GM18861 (cell line): ENCODE data around the gene CYP1B1.
A peak's percentile ranks its signal among the peaks of the same experiment; 100 is the strongest.
"Not testable (repeated sequence)": the region's sequence is repeated elsewhere in the genome, so short reads cannot be mapped to it uniquely, and the experiment has no call there.

Source experiments
- ATAC-seq: cut with Tn5 transposase; IDR thresholded peaks from one replicate; pipeline ENCODE4 v1.9.1; 2021; ENCODE audit not compliant: unreplicated experiment

The CYP1B1 gene

DNA sequence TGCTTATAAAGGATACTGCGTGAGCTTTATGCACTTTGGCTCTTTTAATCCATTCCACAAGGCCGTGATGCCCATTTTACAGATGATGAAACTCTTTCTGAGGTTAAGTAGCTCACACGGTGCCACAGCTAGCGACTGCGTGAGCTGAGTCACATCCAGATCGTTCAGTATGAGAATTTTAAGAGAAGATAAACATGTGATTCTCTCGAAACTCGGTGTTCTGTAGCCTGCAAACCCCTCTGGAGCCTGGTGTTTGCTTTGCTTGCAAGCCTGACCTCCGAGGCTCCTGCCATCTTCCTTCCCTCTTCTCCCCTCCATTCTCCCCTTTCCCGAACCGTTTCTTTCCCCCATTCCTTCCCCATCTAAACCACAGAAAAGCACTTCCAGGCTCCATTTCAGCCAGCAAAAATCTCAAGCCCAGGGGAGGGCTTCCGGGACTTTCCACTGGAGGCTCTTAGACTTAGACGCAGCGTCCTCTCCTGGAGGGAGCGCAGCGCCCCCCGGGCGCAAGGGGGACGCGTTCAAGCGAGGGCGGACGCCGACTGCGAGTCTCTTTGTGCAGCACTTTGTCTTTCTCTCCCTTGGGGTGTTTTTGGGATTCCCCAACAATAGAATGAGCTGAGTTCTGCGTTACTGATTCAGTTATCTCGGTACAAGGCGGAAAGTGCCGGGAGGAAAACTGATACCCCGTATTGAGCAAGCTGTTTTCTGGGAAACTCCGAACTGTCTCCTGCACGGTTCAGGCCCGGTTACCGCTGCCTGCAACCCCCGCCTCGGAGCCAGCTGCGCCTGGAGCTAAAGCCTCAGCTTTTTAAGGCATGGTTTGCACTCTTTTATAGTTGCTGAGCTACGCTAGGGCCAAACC, 38.0 kb downstream of the CYP1B1 start:
- ATAC-seq = peak; percentile 61

DNA sequence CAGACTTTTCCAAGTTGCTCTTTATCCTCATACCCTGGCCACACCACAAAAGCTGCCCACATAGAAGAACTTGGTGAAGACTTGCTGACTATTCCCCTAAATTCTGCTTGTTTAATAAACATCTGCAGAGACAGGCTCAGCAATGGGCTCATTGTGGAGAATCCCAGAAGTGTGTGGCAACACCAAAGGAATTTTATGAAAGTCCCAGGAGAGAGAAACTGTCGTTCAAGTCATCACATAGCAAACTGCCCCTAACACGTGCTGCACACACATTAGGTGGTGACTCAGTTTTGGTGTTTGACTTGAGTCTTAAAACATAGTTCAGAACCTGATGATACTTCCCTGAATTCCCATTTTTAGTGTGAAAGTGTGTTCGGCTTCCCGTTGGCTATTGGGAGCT, 38.6 kb downstream of the CYP1B1 start:
- ATAC-seq = peak; percentile 1

DNA sequence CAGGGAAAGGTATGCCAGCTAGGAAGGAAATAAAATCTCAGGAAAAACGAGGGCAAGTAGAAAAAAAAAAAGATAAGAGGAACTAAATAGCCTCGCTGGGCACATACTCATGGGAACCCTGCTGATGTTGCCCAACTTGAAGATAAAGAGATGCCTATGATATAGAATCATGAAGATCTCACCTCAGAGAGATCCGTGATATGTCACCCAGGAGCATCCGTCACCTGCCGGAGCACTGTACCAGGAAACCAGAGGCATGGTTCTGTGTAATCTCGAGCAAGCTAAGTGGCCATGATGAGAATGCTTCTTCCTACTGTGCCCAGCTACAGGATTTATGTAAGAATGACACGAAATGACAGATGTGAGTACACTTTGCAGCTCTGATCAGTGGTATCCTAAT, 40.0 kb downstream of the CYP1B1 start:
- no peak for ATAC-seq

DNA sequence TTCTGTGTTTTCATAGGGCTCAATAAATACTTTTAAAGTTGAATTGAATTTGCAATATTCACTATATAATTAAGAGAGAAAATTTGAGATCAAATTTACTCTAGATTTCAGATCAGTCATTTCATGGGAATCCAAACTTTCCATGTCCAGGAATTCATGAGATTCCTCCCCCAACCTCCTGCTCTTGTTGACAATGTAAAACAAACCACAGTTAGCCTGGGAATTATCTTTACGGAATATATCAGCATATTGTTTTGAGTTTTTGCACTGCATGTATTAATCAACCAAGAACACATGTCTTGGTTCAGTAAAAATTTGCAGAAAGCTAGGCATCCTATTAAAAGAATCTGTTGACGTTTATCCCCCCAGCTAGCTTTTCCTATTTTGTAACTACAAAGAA, 42.3 kb downstream of the CYP1B1 start:
- ATAC-seq = no peak

DNA sequence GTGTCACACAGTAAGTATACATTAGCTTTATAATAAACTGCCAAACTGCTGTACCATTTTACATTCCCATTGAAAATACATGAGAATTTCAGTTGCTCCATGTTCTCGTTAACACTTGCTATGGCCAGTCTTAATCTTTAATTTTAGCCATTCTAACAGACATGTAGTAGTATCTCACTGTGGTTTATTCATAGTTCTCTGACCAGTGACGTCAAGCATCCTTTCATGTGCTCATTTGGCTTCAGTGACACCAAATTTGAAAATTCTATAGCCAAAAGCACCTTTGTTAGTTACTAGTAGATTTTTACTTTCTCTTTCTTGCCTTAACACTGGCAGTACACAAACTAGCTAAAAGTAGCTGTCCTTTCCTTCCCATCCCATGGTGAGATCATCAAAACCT, 43.0 kb downstream of the CYP1B1 start:
- no peak for ATAC-seq

DNA sequence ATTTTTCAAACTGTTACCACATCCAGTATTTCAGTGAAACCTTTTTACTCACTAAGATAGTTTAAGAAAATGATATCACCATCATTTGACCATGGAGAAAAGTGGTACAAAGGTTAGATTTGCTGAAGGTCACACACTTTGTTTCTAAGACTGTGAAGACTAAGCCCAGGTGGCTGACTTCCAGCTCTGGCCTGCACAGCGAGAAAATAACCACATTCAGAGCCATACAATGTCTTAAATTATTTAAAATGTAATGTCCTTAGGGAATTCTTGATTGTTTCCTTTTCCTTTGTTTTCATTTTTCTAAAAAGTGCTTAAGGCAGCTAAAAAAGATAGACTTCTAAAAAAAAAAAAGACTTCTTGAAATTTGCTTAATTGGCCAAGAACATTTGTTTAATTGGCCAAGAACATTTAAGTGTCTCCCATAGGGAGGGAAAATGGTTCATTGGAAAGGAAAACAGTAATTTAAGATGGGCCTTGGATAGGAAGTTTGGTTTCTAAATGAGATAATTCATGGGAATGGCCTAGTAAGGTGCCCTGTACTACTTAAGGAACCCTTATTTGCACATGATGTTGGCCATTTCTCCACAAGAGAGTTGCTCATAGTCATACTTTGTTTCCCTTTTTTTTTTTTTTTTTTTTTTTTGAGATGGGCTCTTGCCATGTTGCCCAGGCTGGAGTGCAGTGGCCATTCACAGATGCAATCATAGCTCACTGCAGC, 45.2 kb downstream of the CYP1B1 start:
- no peak for ATAC-seq

DNA sequence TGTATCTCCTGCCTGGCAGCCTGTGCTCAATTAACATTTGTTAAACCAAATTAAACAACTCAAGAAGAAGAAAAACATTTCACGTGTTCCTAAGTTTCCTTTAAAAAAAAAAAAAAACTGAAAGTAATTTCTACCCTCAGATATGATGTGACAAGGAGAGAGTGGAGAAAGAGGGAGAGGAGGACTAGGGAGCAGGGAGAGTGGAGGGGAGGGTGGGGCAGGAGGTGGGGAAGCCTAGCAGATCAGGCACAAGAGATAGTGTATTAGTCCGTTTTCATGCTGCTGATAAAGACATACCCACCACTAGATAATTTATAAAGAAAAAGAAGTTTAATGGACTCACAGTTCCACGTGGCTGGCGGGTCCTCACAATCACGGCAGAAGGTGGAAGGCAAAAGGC, 46.4 kb downstream of the CYP1B1 start:
- no peak for ATAC-seq

DNA sequence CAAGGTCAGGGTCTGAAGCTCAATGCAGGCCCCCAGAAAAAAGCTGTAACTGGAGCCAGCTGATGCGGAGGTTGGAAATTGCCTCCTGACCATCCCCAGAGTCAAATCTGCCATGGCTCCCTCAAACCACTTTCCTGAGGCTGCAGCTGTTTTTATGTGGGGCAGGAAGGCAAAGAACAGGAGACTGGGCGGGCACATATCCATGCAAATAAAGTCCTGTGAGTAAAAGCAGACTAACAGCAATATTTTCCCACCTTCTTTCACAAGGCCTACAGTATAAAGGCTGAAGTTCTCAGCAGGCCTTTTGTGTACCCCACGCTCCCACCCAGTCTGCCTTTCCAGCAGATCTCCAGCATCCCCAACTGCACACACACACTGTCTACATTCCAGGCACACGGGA, 47.1 kb downstream of the CYP1B1 start:
- ATAC-seq = no peak

DNA sequence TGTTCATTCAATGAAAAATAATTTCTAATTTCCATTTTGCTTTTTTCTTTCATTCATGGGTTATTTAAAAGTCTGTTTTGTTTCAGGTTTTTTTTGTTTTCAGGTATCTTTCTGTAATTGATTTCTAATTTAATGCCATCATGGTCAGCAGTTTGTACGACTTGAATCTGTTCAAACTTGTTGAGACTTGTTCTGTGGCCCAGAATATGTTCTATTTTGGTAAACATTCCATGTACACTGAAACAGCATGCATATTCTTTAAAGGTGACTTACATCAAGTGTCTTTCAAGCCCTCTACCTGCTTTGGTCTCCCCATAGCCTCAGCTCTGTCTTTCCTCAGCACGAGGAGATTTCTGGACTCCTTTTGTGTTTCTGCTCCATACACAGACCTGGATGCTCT, 49.1 kb downstream of the CYP1B1 start:
- ATAC-seq = no peak

DNA sequence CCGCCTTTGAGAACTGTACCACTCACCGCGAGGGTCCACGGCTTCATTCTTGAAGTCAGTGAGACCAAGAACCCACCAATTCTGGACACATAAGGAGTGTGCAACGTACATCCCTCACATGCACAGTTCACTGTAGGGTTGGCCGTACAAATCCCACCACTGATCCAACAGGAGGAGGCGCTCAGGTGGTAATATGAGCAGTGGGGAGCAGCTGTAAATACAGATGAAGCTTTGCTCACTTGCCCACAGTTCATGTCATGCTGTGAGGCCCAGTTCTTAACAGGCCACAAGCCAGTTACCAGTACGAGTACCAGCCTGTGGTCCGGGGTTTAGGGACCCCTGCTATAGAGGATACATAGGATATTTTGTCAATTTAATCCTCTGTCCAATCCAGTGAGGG, 54.4 kb downstream of the CYP1B1 start:
- ATAC-seq = no peak

DNA sequence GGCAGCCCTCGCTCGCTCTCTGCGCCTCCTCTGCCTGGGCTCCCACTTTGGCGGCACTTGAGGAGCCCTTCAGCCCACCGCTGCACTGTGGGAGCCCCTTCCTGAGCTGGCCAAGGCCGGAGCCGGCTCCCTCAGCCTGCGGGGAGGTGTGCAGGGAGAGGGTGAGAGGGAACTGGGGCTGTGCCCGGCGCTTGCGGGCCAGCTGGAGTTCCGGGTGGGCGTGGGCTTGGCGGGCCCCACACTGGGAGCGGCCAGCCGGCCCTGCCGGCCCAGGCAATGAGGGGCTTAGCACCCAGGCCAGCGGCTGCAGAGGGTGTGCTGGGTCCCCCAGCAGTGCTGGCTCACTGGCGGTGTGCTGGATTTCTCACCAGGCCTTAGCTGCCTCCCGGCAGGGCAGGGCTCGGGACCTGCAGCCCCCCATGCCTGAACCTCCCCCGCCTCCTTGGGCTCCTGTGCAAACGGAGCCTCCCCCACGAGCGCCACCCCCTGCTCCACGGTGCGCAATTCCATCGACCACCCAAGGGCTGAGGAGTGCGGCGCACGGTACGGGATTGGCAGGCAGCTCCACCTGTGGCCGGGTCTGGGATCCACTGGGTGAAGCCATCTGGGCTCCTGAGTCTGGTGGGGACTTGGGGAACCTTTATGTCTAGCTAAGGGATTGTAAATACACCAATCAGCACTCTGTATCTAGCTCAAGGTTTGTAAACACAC, 55.4 kb downstream of the CYP1B1 start:
- not testable (repeated sequence) for ATAC-seq

DNA sequence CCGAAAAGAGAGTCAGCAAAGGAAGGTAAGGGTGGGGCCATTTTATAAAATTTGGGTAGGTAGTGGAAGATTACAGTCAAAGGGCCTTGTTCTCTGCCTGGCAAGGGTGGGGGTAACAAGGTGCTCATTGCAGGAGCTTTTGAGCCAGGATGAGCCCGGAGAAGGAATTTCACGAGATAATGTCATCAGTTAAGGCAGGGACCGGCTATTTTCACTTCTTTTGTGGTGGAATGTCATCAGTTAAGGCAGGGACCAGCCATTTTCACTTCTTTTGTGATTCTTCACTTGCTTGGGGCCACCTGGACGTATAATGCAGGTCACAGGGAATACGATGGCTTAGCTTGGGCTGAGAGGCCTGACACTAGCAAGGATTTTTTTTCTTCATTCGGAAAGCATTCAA, 58.1 kb downstream of the CYP1B1 start:
- ATAC-seq = no peak
